Lower lobe of right lung (tissue), 2 donors: ENCODE data around the gene STAT1. TPM values are rescaled to one million over a fixed set of nuclear protein-coding genes. Genes with fewer than 3 reads are reported as not detected.

Source experiments
- ATAC-seq, 2 donors: fragments of 200-7000 bp; cut with Tn5 transposase; one replicate each; pipeline ENCODE4 v1.9.1; 2020 to 2022; ENCODE audit warnings: mild to moderate bottlenecking in 2 of 2, moderate library complexity in 2 of 2
- DNase-seq: peaks from one replicate; pipeline ENCODE4 v3.0.0-alpha.2; 2020
- H3K27ac ChIP-seq: fragments of 200-600 bp; one replicate; pipeline ENCODE4 v1.8.0; 2022
- H3K27me3 ChIP-seq: fragments of 200-600 bp; one replicate; pipeline ENCODE4 v1.8.0; 2022; ENCODE audit warnings: low read depth
- H3K36me3 ChIP-seq: fragments of 200-600 bp; one replicate; pipeline ENCODE4 v1.8.0; 2022; ENCODE audit warnings: mild to moderate bottlenecking
- H3K4me1 ChIP-seq: fragments of 200-600 bp; one replicate; pipeline ENCODE4 v1.8.0; 2022
- H3K4me3 ChIP-seq: fragments of 200-600 bp; one replicate; pipeline ENCODE4 v1.8.0; 2022; ENCODE audit warnings: mild to moderate bottlenecking
- H3K9me3 ChIP-seq: fragments of 200-600 bp; one replicate; pipeline ENCODE4 v1.8.0; 2022
- CTCF ChIP-seq: fragments of 200-600 bp; IDR thresholded peaks from one replicate; pipeline ENCODE4 v1.8.0; 2022; ENCODE audit warnings: antibody characterized with exemption, mild to moderate bottlenecking
- intact Hi-C: fragments of 100-400 bp; cut with DNase I; formaldehyde crosslinking; loops from one replicate; pipeline ENCODE4 v1.11.0; 2022
- total RNA-seq: library from RNA; stranded (reverse); fragmentation: NEBNext Ultra II Directional; extraction: Animal tissue kit (Norgen Biotek cat#: 25700); gene quantifications from one replicate; pipeline ENCODE4 v1.2.1, GENCODE V29; 2021
- donor health status: DM: no; HTN: yes; CAD: no; lungs with severe emphysema.

The STAT1 gene
- total RNA-seq, 1 donor from 2014 or later: 103 TPM

GRCh38 chr2:190932514-190932913 is 81.5 kb downstream of the STAT1 start:
- Histone ChIP-seq H3K27ac (no peak overlapping the region), H3K9me3 (no peaks in the 10 kb centered on the region), H3K4me3 (no peak overlapping the region), H3K4me1 (no peaks in the 10 kb centered on the region), H3K36me3 (peaks cover 56% of the 10 kb centered on the region), H3K27me3 (no peaks in the 10 kb centered on the region)
- intact Hi-C loops: no loop called here
- DNase-seq: no peak
- no peak for TF ChIP-seq CTCF
- no peak for ATAC-seq

- peaks cover 77% of the 10 kb centered on the region for H3K36me3 ChIP-seq
- ATAC-seq: no peak
- intact Hi-C loops: no loop called here
These were observed 83.6 kb downstream of the STAT1 start for GRCh38 chr2:190930411-190930810.

GRCh38 chr2:190929919-190930318 is 84.1 kb downstream of the STAT1 start:
- no peaks in the 10 kb centered on the region for H3K27me3 ChIP-seq
- H3K4me1 ChIP-seq: no peaks in the 10 kb centered on the region
- peaks cover 82% of the 10 kb centered on the region for H3K36me3 ChIP-seq
- ATAC-seq (no peak), DNase-seq (no peak)
- no peak overlapping the region for H3K4me3 ChIP-seq
- TF ChIP-seq CTCF: no peak
- intact Hi-C loops: no loop called here
- no peak overlapping the region for H3K27ac ChIP-seq
- no peaks in the 10 kb centered on the region for H3K9me3 ChIP-seq

More at GRCh38 chr2:190930411-190930810, 83.6 kb downstream of the STAT1 start:
- no peaks in the 10 kb centered on the region for H3K4me1 ChIP-seq
- H3K9me3 ChIP-seq: no peaks in the 10 kb centered on the region
- H3K4me3 ChIP-seq: no peak overlapping the region
- DNase-seq: no peak
- H3K27ac ChIP-seq: no peak overlapping the region
- no peak for TF ChIP-seq CTCF
- H3K27me3 ChIP-seq: no peaks in the 10 kb centered on the region

DNA sequence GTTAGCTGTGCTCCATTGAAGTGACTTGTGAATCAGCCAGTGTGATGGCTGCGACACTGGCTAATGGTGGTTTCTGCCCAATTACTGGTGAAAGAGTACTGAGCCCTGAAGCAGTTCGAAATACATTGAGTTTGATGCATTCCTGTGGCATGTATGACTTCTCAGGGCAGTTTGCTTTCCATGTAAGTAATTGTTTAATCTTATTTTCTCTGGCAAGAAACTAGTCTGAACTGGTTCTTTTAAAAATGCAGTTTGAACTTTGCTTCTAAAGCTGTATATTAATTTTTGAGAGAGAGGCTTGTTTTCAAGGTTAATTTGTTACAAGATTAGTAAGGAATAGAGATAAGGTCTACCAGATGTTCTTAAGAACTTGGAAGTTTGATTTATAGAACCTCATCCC is 86.7 kb downstream of the STAT1 start:
- ATAC-seq: no peak
- intact Hi-C loops: no loop called here

GRCh38 chr2:190922376-190922775 is 91.6 kb downstream of the STAT1 start:
- Histone ChIP-seq H3K27ac (no peak overlapping the region), H3K9me3 (no peaks in the 10 kb centered on the region), H3K4me1 (no peaks in the 10 kb centered on the region), H3K36me3 (peaks cover 83% of the 10 kb centered on the region), H3K27me3 (no peaks in the 10 kb centered on the region), H3K4me3 (no peak overlapping the region)
- no peak for TF ChIP-seq CTCF
- ATAC-seq: no peak
- no peak for DNase-seq
- intact Hi-C loops: no loop called here

More for the DNA sequence above, 86.7 kb downstream of the STAT1 start:
- Histone ChIP-seq H3K27me3 (no peaks in the 10 kb centered on the region), H3K36me3 (peaks cover 96% of the 10 kb centered on the region), H3K9me3 (no peaks in the 10 kb centered on the region), H3K4me3 (no peak overlapping the region), H3K27ac (no peak overlapping the region), H3K4me1 (no peaks in the 10 kb centered on the region)
- no peak for DNase-seq
- no peak for TF ChIP-seq CTCF

DNA sequence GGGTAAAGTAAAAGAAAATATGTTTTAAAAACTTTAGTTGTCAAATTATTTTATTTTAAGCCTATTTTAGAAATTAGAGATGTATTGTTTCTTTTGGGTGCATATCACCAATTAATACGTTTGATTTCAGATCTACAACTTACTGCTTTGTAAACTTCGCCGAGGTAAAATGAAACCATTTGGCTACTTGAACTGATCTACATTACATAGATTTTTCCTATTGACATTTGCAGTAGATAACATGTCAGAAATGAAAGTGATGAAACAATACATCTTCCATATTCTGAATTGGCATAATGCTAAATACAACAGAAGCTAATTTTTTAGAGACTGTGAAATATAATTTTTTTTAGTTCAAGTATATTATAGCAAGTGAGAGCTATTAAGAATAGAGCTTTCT is 93.9 kb downstream of the STAT1 start:
- Histone ChIP-seq H3K4me1 (no peaks in the 10 kb centered on the region), H3K27ac (no peak overlapping the region), H3K27me3 (no peaks in the 10 kb centered on the region), H3K9me3 (no peaks in the 10 kb centered on the region), H3K36me3 (peaks cover 70% of the 10 kb centered on the region), H3K4me3 (no peak overlapping the region)
- DNase-seq (no peak), ATAC-seq (no peak)
- intact Hi-C loops: no loop called here
- no peak for TF ChIP-seq CTCF
